IPS-NIHi7 (cell line): Measurements from ENCODE around the gene PLCH1.

ENCODE experiments used
- DNase-seq: peaks from one replicate; pipeline ENCODE4 v3.0.0; 2012; ENCODE audit warnings: mixed read lengths; ENCODE audit errors: extremely low spot score

Gene PLCH1

GRCh38 chr3:155744626-155745324 lies at the start of gene PLCH1:
PLCH1 (minus strand) TSS chr3:155745071; CDS start chr3:155704224, 40,847 bp downstream.
- DNase-seq, result peak; percentile 87

- no peak for DNase-seq
These were observed 47.7 kb upstream of the PLCH1 start for GRCh38 chr3:155792532-155792931.

- DNase-seq, result no peak
These were observed 46.3 kb upstream of the PLCH1 start for GRCh38 chr3:155791190-155791589.

GRCh38 chr3:155790272-155790925 lies 45.5 kb upstream of the PLCH1 start:
- no peak for DNase-seq

- DNase-seq, result no peak
These were observed 40.9 kb upstream of the PLCH1 start for GRCh38 chr3:155785662-155786295.

- DNase-seq, result no peak
These were observed 37.6 kb upstream of the PLCH1 start for GRCh38 chr3:155782390-155782953.

GRCh38 chr3:155780291-155780690 lies 35.4 kb upstream of the PLCH1 start:
- no peak for DNase-seq

GRCh38 chr3:155778462-155778861 lies 33.6 kb upstream of the PLCH1 start:
- DNase-seq, result no peak

GRCh38 chr3:155772801-155773200 lies 27.9 kb upstream of the PLCH1 start:
- no peak for DNase-seq

GRCh38 chr3:155771126-155771525 lies 26.3 kb upstream of the PLCH1 start:
- DNase-seq, result no peak

GRCh38 chr3:155766206-155766605 lies 21.3 kb upstream of the PLCH1 start:
- DNase-seq, result no peak

- no peak for DNase-seq
These were observed 19.1 kb upstream of the PLCH1 start for GRCh38 chr3:155763870-155764463.

- DNase-seq, result no peak
These were observed 15.8 kb upstream of the PLCH1 start for GRCh38 chr3:155760653-155761052.

- no peak for DNase-seq
These were observed 12.7 kb upstream of the PLCH1 start for GRCh38 chr3:155757577-155757976.

GRCh38 chr3:155753038-155753639 lies 8.3 kb upstream of the PLCH1 start:
- DNase-seq, result no peak

GRCh38 chr3:155748611-155749365 lies 3.9 kb upstream of the PLCH1 start:
- no peak for DNase-seq

GRCh38 chr3:155747946-155748290 lies 3.0 kb upstream of the PLCH1 start:
- no peak for DNase-seq

GRCh38 chr3:155747286-155747945 lies 2.5 kb upstream of the PLCH1 start:
- DNase-seq, result no peak

- no peak for DNase-seq
These were observed 1.8 kb upstream of the PLCH1 start for GRCh38 chr3:155746703-155747102.

- DNase-seq, result peak; percentile 72
These were observed 1.1 kb upstream of the PLCH1 start for GRCh38 chr3:155745795-155746550.
